Skeletal muscle satellite cell (primary cell): ENCODE results near the gene ZNF761.
A peak's percentile ranks its signal among the peaks of the same experiment; 100 is the strongest.
"Not testable (repeated sequence)": the region's sequence is repeated elsewhere in the genome, so short reads cannot be mapped to it uniquely, and the experiment has no call there.

Experiments used
- H3K27me3 ChIP-seq: 2 replicates; pipeline ENCODE4 v1.7.0; 2013; ENCODE audit warnings: low read length; ENCODE audit not compliant: control insufficient read depth, insufficient read depth
- H3K36me3 ChIP-seq: 2 replicates; pipeline ENCODE4 v1.7.0; 2013; ENCODE audit warnings: mild to moderate bottlenecking, control low read depth, low read length; ENCODE audit not compliant: insufficient read depth
- H3K4me1 ChIP-seq: 2 replicates; pipeline ENCODE4 v1.7.0; 2013; ENCODE audit warnings: low read length; ENCODE audit not compliant: control insufficient read depth, insufficient read depth
- H3K4me2 ChIP-seq: 2 replicates; pipeline ENCODE4 v1.7.0; 2013; ENCODE audit warnings: mild to moderate bottlenecking, low read length
- H3K4me3 ChIP-seq: 2 replicates; pipeline ENCODE4 v1.7.0; 2013; ENCODE audit warnings: low read length
- H3K9ac ChIP-seq: 2 replicates; pipeline ENCODE4 v1.7.0; 2013; ENCODE audit warnings: mild to moderate bottlenecking, low read depth, low read length, moderate library complexity
- H3K9me3 ChIP-seq: replicated peaks from 2 replicates; pipeline ENCODE4 v1.7.0; 2013; ENCODE audit warnings: mild to moderate bottlenecking, control low read depth, low read length

The ZNF761 gene

DNA sequence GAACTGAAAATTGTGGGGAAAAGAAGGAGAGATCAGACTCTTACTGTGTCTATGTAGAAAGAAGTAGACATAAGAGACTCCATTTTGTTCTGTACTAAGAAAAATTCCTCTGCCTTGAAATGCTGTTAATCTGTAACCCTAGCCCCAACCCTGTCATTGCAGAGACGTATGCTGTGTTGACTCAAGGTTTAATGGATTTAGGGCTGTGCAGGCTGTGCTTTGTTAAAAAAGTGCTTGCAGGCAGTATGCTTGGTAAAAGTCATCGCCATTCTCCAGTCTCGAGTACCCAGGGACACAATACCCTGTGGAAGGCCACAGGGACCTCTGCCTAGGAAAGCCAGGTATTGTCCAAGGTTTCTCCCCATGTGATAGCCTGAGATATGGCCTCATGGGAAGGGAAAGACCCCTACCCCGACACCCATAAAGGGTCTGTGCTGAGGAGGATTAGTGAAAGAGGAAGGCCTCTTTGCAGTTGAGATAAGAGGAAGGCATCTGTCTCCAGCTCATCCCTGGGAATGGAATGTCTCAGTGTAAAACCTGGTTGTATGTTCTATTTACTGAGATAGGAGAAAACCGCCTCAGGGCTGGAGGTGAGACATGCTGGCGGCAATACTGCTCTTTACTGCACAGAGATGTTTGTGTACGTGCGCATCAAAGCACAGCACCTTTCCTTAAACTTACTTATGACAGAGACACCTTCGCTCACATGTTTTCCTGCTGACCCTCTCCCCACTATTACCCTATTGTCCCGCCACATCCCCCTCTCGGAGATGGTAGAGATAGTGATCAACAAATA, 11.1 kb upstream of the ZNF761 start:
- not testable (repeated sequence) for H3K27me3 ChIP-seq, H3K9ac ChIP-seq, H3K4me2 ChIP-seq, H3K36me3 ChIP-seq, H3K4me1 ChIP-seq, H3K9me3 ChIP-seq, H3K4me3 ChIP-seq

DNA sequence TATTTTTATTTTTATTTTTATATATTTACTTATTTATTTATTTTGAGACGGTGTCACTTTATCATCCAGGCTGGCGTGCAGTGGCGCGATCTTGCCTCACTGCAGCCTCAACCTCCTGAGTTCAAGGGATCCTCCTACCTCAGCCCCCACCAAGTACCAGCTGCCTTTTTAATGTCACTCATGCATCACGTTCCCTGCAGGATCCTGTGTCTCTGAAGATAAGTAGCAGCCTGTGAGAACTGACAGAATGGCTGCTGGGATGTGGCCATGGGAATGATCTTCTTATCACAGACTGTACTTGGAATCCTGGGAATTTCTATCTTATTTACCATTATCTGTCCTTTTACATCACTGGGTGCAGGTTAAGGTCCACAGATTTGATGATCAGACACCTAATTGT, 9.2 kb upstream of the ZNF761 start:
- Histone ChIP-seq H3K27me3 (no peaks in the 10 kb centered on the region), H3K4me3 (no peak overlapping the region), H3K36me3 (no peaks in the 10 kb centered on the region), H3K4me2 (no peak overlapping the region), H3K9me3 (peaks cover 4% of the 10 kb centered on the region), H3K9ac (no peak overlapping the region), H3K4me1 (no peaks in the 10 kb centered on the region)

DNA sequence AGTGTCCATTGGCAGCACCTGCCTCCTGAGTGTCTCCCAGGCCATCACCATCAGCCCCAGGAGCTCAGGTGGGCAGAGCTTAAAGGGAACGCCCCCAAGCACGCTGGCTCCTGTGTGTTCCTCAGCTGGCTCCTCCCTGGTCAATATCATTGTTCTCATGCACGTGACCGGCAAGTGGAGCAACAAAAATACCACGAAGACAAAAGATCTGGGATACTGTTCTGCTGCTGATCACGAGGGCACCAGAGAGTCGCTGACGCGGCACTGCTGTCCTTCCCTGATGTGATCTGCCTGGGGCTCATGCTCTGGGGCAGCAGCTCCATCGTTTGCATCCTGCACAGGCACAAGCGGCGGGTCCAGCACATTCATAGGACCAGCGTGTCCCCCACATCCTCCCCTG, 8.7 kb upstream of the ZNF761 start:
- not testable (repeated sequence) for H3K4me2 ChIP-seq, H3K36me3 ChIP-seq, H3K9ac ChIP-seq, H3K27me3 ChIP-seq, H3K4me1 ChIP-seq, H3K9me3 ChIP-seq, H3K4me3 ChIP-seq

DNA sequence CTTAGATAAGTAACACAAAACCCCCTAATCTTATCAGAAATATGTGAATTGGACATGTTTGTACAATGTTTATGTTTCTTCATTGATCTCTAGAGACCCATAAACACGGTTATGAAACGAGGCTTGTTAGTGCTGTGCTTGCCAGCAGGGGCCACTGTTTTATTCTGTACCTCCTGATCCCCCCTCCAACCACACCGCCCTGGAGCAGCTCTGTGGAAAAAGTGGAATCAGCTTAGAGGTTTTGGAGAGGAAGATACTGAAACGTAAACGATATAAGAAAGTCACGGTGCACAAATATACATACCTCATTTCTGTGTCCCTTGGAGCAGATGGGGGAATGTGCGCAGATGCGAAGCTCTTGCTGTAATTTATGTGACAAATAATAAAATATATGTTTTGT, 8.1 kb upstream of the ZNF761 start:
- not testable (repeated sequence) for H3K9ac ChIP-seq, H3K9me3 ChIP-seq, H3K4me2 ChIP-seq, H3K4me1 ChIP-seq, H3K27me3 ChIP-seq, H3K4me3 ChIP-seq, H3K36me3 ChIP-seq

DNA sequence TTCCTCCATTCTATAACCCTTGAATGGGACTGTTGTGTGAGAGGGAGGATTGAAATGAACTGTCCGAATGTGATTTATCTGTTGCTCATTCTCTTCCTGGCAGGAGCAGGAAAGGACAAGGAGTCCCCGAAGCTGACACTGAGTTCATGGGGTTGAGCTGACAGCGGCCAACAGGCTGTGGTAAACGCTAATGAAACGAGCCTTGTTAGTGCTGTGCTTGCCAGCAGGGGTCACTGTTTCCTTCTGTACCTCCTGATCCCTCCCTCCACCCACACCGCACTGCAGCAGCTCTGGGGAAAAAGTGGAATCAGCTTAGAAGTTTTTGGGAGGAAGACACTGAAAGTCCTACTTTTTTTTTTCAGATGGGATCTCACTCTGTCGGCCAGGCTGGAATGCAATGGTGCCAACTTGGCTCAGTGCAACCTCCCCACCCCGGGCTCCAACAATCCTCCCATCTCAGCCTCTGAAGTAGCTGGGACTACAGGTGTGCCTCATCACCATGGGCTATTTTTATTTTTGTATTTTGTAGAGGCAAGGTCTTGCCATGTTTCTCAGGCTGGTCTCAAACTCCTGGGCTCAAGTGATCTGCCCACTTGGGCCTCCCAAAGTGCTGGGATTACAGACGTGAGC, 6.7 kb upstream of the ZNF761 start:
- Histone ChIP-seq H3K27me3 (no peaks in the 10 kb centered on the region), H3K9ac (no peak overlapping the region), H3K4me2 (no peak overlapping the region), H3K36me3 (no peaks in the 10 kb centered on the region), H3K4me1 (no peaks in the 10 kb centered on the region), H3K9me3 (no peaks in the 10 kb centered on the region), H3K4me3 (no peak overlapping the region)

DNA sequence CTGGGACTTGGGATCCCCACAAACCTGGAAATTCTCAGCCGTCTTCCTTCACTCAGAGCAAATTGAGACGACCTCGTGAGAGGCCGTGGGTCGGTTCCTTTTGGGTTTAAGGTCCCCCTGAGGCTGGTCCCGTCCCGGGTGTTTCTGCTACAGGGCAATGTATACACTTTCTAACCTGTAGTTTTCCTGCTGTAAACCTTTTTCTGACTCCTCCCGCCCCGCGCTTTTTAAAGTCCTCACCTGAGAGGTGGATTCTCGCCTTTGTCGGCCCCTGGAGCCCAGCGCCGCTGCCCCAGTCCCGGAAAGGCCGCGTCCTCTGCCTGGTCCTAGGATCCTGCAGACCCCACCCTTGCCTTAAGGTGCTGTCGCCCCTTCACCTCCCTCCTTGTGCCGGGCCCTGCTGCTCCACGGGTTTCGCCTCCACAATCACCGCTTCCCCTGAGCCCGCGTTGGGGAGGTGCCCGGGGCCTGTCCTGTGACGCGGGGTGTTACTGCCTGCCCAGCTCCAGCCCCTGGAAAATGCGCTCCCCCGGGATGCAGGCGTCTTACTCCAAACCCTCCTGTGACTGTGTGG, 391 bp downstream of the ZNF761 start:
- Histone ChIP-seq H3K9me3 (no peaks in the 10 kb centered on the region), H3K36me3 (peaks cover 17% of the 10 kb centered on the region), H3K4me1 (no peaks in the 10 kb centered on the region), H3K9ac (peak overlapping the region; percentile 97), H3K27me3 (no peaks in the 10 kb centered on the region), H3K4me2 (peak overlapping the region; percentile 94), H3K4me3 (peak overlapping the region; percentile 96)

DNA sequence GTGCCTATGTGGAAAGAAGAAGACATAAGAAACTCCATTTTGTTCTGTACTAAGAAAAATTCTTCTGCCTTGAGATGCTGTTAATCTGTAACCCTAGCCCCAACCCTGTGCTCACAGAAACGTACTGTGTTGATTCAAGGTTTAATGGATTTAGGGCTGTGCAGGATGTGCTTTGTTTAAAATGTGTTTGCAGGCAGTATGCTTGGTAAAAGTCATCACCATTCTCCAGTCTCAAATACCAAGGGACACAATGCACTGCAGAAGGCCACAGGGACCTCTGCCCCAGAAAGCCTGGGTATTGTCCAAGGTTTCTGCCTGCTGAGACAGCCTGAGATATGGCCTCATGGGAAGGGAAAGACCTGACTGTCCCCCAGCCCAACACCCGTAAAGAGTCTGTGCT, 12.0 kb downstream of the ZNF761 start:
- H3K4me3 ChIP-seq, H3K9ac ChIP-seq, H3K9me3 ChIP-seq, H3K4me1 ChIP-seq, H3K4me2 ChIP-seq, H3K27me3 ChIP-seq: not testable (repeated sequence)
- peaks cover 51% of the 10 kb centered on the region for H3K36me3 ChIP-seq

DNA sequence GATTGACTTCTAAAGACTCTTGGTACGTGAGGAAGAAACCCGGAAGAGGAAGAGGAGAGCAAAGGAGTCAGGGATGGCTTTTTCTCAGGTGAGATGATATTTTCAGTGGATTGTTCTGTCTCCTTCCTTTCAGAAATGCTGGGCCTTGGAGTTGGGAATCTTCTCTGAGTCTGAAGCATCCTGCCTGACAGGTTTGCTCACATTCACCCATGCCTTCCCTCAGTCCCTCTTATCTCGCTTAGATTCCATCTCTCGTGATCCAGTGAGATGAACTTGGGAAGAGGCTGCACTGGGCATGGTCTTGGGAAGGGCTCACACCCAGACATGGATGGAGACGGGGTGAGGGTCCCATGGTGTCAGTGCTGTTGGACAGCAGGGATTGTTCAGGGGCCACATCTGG, 15.4 kb downstream of the ZNF761 start:
- H3K4me3 ChIP-seq, H3K27me3 ChIP-seq, H3K4me1 ChIP-seq, H3K9ac ChIP-seq, H3K4me2 ChIP-seq, H3K9me3 ChIP-seq: not testable (repeated sequence)
- peaks cover 53% of the 10 kb centered on the region for H3K36me3 ChIP-seq

DNA sequence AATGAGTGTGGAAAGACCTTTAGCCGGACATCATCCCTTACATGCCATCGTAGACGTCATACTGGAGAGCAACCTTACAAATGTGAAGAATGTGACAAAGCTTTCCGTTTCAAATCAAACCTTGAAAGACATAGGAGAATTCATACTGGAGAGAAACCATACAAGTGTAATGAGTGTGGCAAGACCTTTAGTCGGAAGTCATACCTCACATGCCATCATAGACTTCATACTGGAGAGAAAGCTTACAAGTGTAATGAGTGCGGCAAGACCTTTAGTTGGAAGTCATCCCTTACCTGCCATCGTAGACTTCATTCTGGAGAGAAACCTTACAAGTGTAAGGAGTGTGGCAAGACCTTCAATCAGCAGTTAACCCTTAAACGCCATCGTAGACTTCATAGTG, 24.0 kb downstream of the ZNF761 start:
- H3K27me3 ChIP-seq, result no peaks in the 10 kb centered on the region
- H3K4me1 ChIP-seq, result no peaks in the 10 kb centered on the region
- H3K9me3 ChIP-seq, result peaks cover 54% of the 10 kb centered on the region
- no peak overlapping the region for H3K4me3 ChIP-seq
- no peak overlapping the region for H3K4me2 ChIP-seq
- H3K36me3 ChIP-seq, result peaks cover 61% of the 10 kb centered on the region
- H3K9ac ChIP-seq, result no peak overlapping the region

DNA sequence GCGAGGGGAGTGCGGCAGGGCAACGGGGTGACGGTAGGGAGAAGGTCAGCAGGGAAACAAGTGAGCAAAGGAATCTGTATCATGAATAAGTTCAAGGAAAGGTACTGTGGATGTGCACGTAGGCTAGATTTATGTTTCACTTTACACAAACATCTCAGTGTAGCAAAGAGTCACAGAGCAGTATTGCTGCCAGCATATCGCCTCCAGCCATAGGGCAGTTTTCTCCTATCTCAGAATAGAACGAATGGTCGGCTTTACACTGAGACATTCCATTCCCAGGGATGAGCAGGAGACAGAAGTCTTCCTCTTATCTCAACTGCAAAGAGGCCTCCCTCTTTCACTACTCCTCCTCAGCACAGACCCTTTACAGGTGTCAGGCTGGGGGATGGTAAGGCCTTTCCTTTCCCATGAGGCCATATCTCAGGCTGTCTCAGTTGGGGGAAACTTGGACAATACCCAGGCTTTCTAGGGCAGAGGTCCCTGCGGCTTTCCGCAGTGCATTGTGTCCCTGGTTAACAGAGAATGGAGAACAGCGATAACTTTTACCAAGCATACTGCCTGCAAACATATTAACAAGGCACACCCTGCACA, 28.4 kb downstream of the ZNF761 start:
- H3K27me3 ChIP-seq, H3K4me3 ChIP-seq, H3K9ac ChIP-seq, H3K4me1 ChIP-seq, H3K4me2 ChIP-seq: not testable (repeated sequence)
- Histone ChIP-seq H3K36me3 (peaks cover 21% of the 10 kb centered on the region), H3K9me3 (peaks cover 35% of the 10 kb centered on the region)

DNA sequence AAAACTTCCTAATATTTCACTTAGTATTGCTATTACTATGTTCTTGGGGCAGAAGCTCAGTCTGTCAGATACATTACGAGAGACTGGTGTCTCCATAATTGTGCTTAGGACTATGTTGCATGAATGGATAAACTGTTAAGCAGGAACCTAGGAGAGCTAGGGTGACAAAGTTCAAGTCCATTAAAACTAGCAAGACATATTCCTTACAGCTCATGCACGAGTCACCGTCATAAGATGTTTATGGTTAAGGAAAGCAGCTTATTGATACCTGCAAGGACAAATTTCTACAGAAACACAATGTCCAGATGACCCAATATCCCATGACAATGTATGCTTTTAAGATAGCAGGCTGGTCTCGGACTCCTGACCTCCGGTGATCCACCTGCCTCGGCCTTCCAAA, 30.1 kb downstream of the ZNF761 start:
- H3K9ac ChIP-seq, result no peak overlapping the region
- peaks cover 19% of the 10 kb centered on the region for H3K9me3 ChIP-seq
- H3K4me3 ChIP-seq, result no peak overlapping the region
- no peaks in the 10 kb centered on the region for H3K27me3 ChIP-seq
- H3K4me1 ChIP-seq, result no peaks in the 10 kb centered on the region
- no peak overlapping the region for H3K4me2 ChIP-seq
- H3K36me3 ChIP-seq, result peaks cover 6% of the 10 kb centered on the region
